ENCODE measurements around the gene SYT9.

SYT9 gene

GRCh38 chr11:7490054-7490453, 238.3 kb downstream of the SYT9 start:
- H3K36me3 ChIP-seq (ENCODE audit: control insufficient read depth in 2 of 2, insufficient read depth in 1 of 2, low read length in 2 of 2), result no peaks in the 10 kb centered on the region
- no peak overlapping the region for H3K4me3 ChIP-seq (ENCODE audit: low read depth, low read length)
- ChIA-PET CTCF (no interaction called here), POLR2A (no interaction called here)
- no peak overlapping the region for H3K27ac ChIP-seq (ENCODE audit: extremely low read depth, low read depth, low read length)
- no peaks in the 10 kb centered on the region for H3K9me3 ChIP-seq (ENCODE audit: control insufficient read depth, insufficient read depth, low read depth, low read length)
- TF ChIP-seq ZNF707 (tag by site-specific recombination; IDR thresholded peaks at IDR 0.05) (no peak), ZNF133 (tag by site-specific recombination; IDR thresholded peaks at IDR 0.05) (no peak), ZNF558 (tag by site-specific recombination; IDR thresholded peaks at IDR 0.05) (no peak), KLF9 (tag by site-specific recombination; IDR thresholded peaks at IDR 0.05; ENCODE audit: low read depth) (no peak), ZNF16 (tag by site-specific recombination; IDR thresholded peaks at IDR 0.05; ENCODE audit: low read depth) (no peak), ZBTB21 (tag by site-specific recombination; IDR thresholded peaks at IDR 0.05) (no peak), KLF1 (tag by site-specific recombination; IDR thresholded peaks at IDR 0.05) (no peak), ZNF555 (tag by site-specific recombination; conservative IDR thresholded peaks at IDR 0.05) (no peak), GLI2 (tag by site-specific recombination; IDR thresholded peaks at IDR 0.05; ENCODE audit: borderline replicate concordance, low read depth) (no peak), ZNF776 (tag by site-specific recombination; IDR thresholded peaks at IDR 0.05; ENCODE audit: borderline replicate concordance) (no peak), ZNF768 (tag by site-specific recombination; IDR thresholded peaks at IDR 0.05) (no peak), YY2 (tag by site-specific recombination; IDR thresholded peaks at IDR 0.05) (no peak), ZNF518A (tag by site-specific recombination; conservative IDR thresholded peaks at IDR 0.05; ENCODE audit: low read depth) (no peak), TCF7L2 (IDR thresholded peaks at IDR 0.05; ENCODE audit: borderline replicate concordance, low read depth, low read length) (no peak), ZBTB7A (tag by site-specific recombination; IDR thresholded peaks at IDR 0.05; ENCODE audit: low read depth) (no peak), ZBTB1 (tag by site-specific recombination; IDR thresholded peaks at IDR 0.05) (no peak), ZNF510 (tag by site-specific recombination; IDR thresholded peaks at IDR 0.05; ENCODE audit: insufficient replicate concordance) (no peak)
- no peaks in the 10 kb centered on the region for H3K4me1 ChIP-seq (ENCODE audit: control insufficient read depth, insufficient read depth, low read length)

GRCh38 chr11:7490535-7490934, 238.8 kb downstream of the SYT9 start:
- Histone ChIP-seq H3K27ac (ENCODE audit: extremely low read depth, low read depth, low read length) (no peak overlapping the region), H3K4me3 (ENCODE audit: low read depth, low read length) (no peak overlapping the region), H3K4me1 (ENCODE audit: control insufficient read depth, insufficient read depth, low read length) (no peaks in the 10 kb centered on the region), H3K36me3 (ENCODE audit: control insufficient read depth in 2 of 2, insufficient read depth in 1 of 2, low read length in 2 of 2) (no peaks in the 10 kb centered on the region), H3K9me3 (ENCODE audit: control insufficient read depth, insufficient read depth, low read depth, low read length) (no peaks in the 10 kb centered on the region)
- POLR2A ChIA-PET, result no interaction called here
- TF ChIP-seq ZFHX2 (tag by site-specific recombination; conservative IDR thresholded peaks at IDR 0.05), result no peak
- no peak for TF ChIP-seq YY2 (tag by site-specific recombination; IDR thresholded peaks at IDR 0.05)
- no peak for TF ChIP-seq ZNF529 (tag by site-specific recombination; IDR thresholded peaks at IDR 0.05; ENCODE audit: insufficient replicate concordance)
- CTCF ChIA-PET, result interaction anchor here (0.6 to 1.0 kb wide), 2 partner anchors 20 to 36 kb away, joined by 3 read pairs; no protein-coding TSS in a partner anchor

GRCh38 chr11:7492253-7492652, 240.5 kb downstream of the SYT9 start:
- CTCF ChIA-PET, result interaction anchor here (1.4 kb wide), 1 partner anchor 21 kb away, joined by 5 read pairs; the partner anchor contains the start of gene PPFIBP2
- Histone ChIP-seq H3K4me3 (ENCODE audit: low read depth, low read length) (no peak overlapping the region), H3K27ac (ENCODE audit: extremely low read depth, low read depth, low read length) (no peak overlapping the region), H3K4me1 (ENCODE audit: control insufficient read depth, insufficient read depth, low read length) (no peaks in the 10 kb centered on the region), H3K36me3 (ENCODE audit: control insufficient read depth in 2 of 2, insufficient read depth in 1 of 2, low read length in 2 of 2) (no peaks in the 10 kb centered on the region), H3K9me3 (ENCODE audit: control insufficient read depth, insufficient read depth, low read depth, low read length) (no peaks in the 10 kb centered on the region)
- POLR2A ChIA-PET, result no interaction called here
- TF ChIP-seq REPIN1 (tag by site-specific recombination; IDR thresholded peaks at IDR 0.05; ENCODE audit: low read depth) (no peak), ZNF645 (tag by site-specific recombination; IDR thresholded peaks at IDR 0.05) (no peak), ZNF423 (tag by site-specific recombination; IDR thresholded peaks at IDR 0.05) (no peak), ZNF112 (tag by site-specific recombination; IDR thresholded peaks at IDR 0.05) (no peak), MYNN (tag by site-specific recombination; IDR thresholded peaks at IDR 0.05; ENCODE audit: borderline replicate concordance) (no peak), ZNF585B (tag by site-specific recombination; IDR thresholded peaks at IDR 0.05) (no peak), ZNF18 (tag by site-specific recombination; IDR thresholded peaks at IDR 0.05) (no peak), ZNF600 (tag by site-specific recombination; IDR thresholded peaks at IDR 0.05) (no peak)
